HepG2 (cell line): ENCODE results near the gene USP19. TPM values are rescaled to one million over a fixed set of nuclear protein-coding genes. Genes with fewer than 3 reads are reported as not detected.
A peak's percentile ranks its signal among the peaks of the same experiment; 100 is the strongest.

Experiments used
- ADNP ChIP-seq: sonication (generic); formaldehyde crosslinking; IDR thresholded peaks from 2 replicates; pipeline ENCODE4 v1.4.0; 2020; ENCODE audit warnings: missing genetic modification reagents
- GLI4 ChIP-seq: sonication (generic); formaldehyde crosslinking; IDR thresholded peaks from 2 replicates; pipeline ENCODE4 v1.5.1; 2020; ENCODE audit warnings: missing genetic modification reagents, mild to moderate bottlenecking, moderate library complexity, borderline replicate concordance
- ISL2 ChIP-seq: sonication (generic); formaldehyde crosslinking; IDR thresholded peaks from 2 replicates; pipeline ENCODE4 v1.5.0; 2020; ENCODE audit warnings: missing genetic modification reagents
- JDP2 ChIP-seq: sonication (generic); formaldehyde crosslinking; IDR thresholded peaks from 2 replicates; pipeline ENCODE4 v1.8.1; 2022; ENCODE audit warnings: missing genetic modification reagents, borderline replicate concordance
- PAWR ChIP-seq: sonication (generic); formaldehyde crosslinking; IDR thresholded peaks from 2 replicates; pipeline ENCODE4 v1.4.0; 2020; ENCODE audit warnings: missing genetic modification reagents, mild to moderate bottlenecking, borderline replicate concordance
- SUZ12 ChIP-seq: fragments of 150-350 bp; IDR thresholded peaks from 2 replicates; pipeline ENCODE4 v1.6.1; 2014; ENCODE audit warnings: low read depth, low read length
- TEAD2 ChIP-seq: sonication (generic); formaldehyde crosslinking; IDR thresholded peaks from 2 replicates; pipeline ENCODE4 v1.9.0; 2021; ENCODE audit warnings: missing genetic modification reagents
- ZFX ChIP-seq: sonication (generic); formaldehyde crosslinking; IDR thresholded peaks from 2 replicates; pipeline ENCODE4 v1.4.0; 2020; ENCODE audit warnings: mild to moderate bottlenecking, low read depth, missing genetic modification reagents, moderate library complexity
- ZNF207 ChIP-seq: fragments of 450-650 bp; IDR thresholded peaks from 2 replicates; pipeline ENCODE4 v1.6.1; 2016; ENCODE audit warnings: antibody characterized with exemption, borderline replicate concordance
- ZNF235 ChIP-seq: sonication (generic); formaldehyde crosslinking; IDR thresholded peaks from 2 replicates; pipeline ENCODE4 v1.8.1; 2023; ENCODE audit warnings: mild to moderate bottlenecking, missing genetic modification reagents, borderline replicate concordance
- ZNF282 ChIP-seq: fragments of 450-650 bp; IDR thresholded peaks from 2 replicates; pipeline ENCODE4 v1.6.1; 2018; ENCODE audit not compliant: partially characterized antibody
- ZNF33A ChIP-seq: sonication (generic); formaldehyde crosslinking; IDR thresholded peaks from 2 replicates; pipeline ENCODE4 v1.5.1; 2020; ENCODE audit warnings: missing genetic modification reagents, mild to moderate bottlenecking, moderate library complexity, borderline replicate concordance
- ZNF382 ChIP-seq: sonication (generic); formaldehyde crosslinking; IDR thresholded peaks from 2 replicates; pipeline ENCODE4 v1.5.0; 2020; ENCODE audit warnings: missing genetic modification reagents, mild to moderate bottlenecking, borderline replicate concordance
- ZNF431 ChIP-seq: sonication (generic); formaldehyde crosslinking; IDR thresholded peaks from 2 replicates; pipeline ENCODE4 v1.9.0; 2022; ENCODE audit warnings: missing genetic modification reagents, low read depth, mild to moderate bottlenecking, borderline replicate concordance
- ZNF646 ChIP-seq: sonication (generic); formaldehyde crosslinking; IDR thresholded peaks from 2 replicates; pipeline ENCODE4 v1.9.0; 2021; ENCODE audit warnings: mild to moderate bottlenecking, missing genetic modification reagents
- ZNF678 ChIP-seq: sonication (generic); formaldehyde crosslinking; IDR thresholded peaks from 2 replicates; pipeline ENCODE4 v1.4.0; 2020; ENCODE audit warnings: mild to moderate bottlenecking, missing genetic modification reagents
- ZNF747 ChIP-seq: sonication (generic); formaldehyde crosslinking; IDR thresholded peaks from 2 replicates; pipeline ENCODE4 v1.8.1; 2023; ENCODE audit warnings: missing genetic modification reagents, mild to moderate bottlenecking, borderline replicate concordance
- ZNF891 ChIP-seq: sonication (generic); formaldehyde crosslinking; IDR thresholded peaks from 2 replicates; pipeline ENCODE4 v1.5.0; 2020; ENCODE audit warnings: mild to moderate bottlenecking, missing genetic modification reagents
- polyA plus RNA-seq, 8 experiments: library from polyadenylated mRNA; depleted of rRNA in 3 of 8; stranded (reverse) in 7 of 8; unstranded in 1 of 8; fragments of >200 nt; fragmentation: Illumina TruSeq in 4 of 8; extraction: Trizol in 4 of 8; gene quantifications; 2 replicates each; pipeline versions ENCODE4 v1.2.1 to v1.2.3, GENCODE V29; 2011 to 2016; ENCODE audit warnings: low read depth in 4 of 8, missing spikeins in 1 of 8, mixed read lengths in 1 of 8; ENCODE audit not compliant: insufficient read depth in 1 of 8
- total RNA-seq, 5 experiments: library from RNA; depleted of rRNA; stranded (reverse); fragments of >200 nt; fragmentation: Illumina TruSeq; extraction: Trizol; gene quantifications; 2 replicates each; pipeline ENCODE4 v1.2.3, GENCODE V29; 2016; ENCODE audit warnings: low read depth in 1 of 5
- TF ChIP-seq, protein P1 (sequence below): sonication (generic); formaldehyde crosslinking; IDR thresholded peaks from 2 replicates; pipeline ENCODE4 v1.4.0; 2020; ENCODE audit warnings: mild to moderate bottlenecking, missing genetic modification reagents
- TF ChIP-seq, protein P2 (sequence below): sonication (generic); formaldehyde crosslinking; IDR thresholded peaks from 2 replicates; pipeline ENCODE4 v1.8.0; 2022; ENCODE audit warnings: mild to moderate bottlenecking, missing genetic modification reagents

Gene USP19
- total and polyA plus RNA-seq, 2 of the 13 experiments (the other 11 are each of a cell fraction or from before 2014, with no cell fraction given): 28.3 to 31.7 TPM

DNA sequence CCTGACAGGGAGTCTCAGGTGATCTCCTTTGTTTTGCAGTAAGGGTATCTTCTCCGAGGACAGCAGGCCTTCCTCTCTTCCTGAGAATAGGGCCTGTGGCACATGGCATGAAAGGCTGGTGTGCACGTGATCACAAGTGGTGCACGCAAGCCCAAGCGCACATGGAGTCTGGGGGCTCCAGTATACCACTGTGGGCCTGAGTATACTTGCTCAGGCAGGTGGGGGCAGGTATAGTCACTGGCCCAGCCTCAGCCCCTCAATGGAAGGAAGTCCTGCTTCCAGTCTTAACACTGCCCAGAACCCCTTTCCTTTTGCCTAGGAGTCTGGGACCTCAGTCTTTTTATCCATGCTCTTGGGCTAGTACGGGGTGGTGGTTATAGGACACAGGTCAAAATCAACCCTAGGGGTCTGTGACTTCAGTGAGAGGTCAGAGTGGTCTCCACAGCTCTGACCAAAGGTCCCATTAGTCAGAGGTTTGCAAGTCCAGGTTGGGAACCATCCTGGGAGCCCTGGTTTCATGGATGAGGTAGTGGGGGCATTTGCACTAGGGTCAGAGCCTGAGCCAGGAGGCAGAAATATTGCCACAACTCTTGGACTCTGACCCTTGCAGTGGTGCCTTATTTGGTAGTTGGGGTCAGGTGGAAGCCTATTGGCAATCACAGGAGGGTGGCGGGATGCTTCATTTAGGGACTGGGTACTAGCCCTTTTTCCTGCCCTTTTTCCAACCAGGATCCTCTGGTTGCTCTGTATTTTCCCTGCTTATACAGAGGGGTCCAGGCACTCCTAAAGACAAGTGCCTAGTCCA lies 46.3 kb upstream of the USP19 start (continued):
- TF ChIP-seq ZNF646 (CRISPR knock-in tag) (no peak), ZNF431 (CRISPR knock-in tag) (no peak), ZNF207 (no peak), SUZ12 (no peak), ZNF282 (no peak), ZNF382 (CRISPR knock-in tag) (no peak), TEAD2 (CRISPR knock-in tag) (no peak), ZNF678 (no peak), ADNP (no peak), ZFX (CRISPR knock-in tag) (peak; percentile 54), JDP2 (CRISPR knock-in tag) (no peak), ZNF891 (no peak), GLI4 (no peak), ZNF747 (no peak), ZNF33A (no peak), ZNF235 (CRISPR knock-in tag) (no peak), ISL2 (CRISPR knock-in tag) (no peak), PAWR (CRISPR knock-in tag) (no peak)
- TF ChIP-seq, protein P1, sequence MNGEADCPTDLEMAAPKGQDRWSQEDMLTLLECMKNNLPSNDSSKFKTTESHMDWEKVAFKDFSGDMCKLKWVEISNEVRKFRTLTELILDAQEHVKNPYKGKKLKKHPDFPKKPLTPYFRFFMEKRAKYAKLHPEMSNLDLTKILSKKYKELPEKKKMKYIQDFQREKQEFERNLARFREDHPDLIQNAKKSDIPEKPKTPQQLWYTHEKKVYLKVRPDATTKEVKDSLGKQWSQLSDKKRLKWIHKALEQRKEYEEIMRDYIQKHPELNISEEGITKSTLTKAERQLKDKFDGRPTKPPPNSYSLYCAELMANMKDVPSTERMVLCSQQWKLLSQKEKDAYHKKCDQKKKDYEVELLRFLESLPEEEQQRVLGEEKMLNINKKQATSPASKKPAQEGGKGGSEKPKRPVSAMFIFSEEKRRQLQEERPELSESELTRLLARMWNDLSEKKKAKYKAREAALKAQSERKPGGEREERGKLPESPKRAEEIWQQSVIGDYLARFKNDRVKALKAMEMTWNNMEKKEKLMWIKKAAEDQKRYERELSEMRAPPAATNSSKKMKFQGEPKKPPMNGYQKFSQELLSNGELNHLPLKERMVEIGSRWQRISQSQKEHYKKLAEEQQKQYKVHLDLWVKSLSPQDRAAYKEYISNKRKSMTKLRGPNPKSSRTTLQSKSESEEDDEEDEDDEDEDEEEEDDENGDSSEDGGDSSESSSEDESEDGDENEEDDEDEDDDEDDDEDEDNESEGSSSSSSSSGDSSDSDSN: peak; percentile 17; the same call in 1 of the 2 replicates
- TF ChIP-seq, protein P2, sequence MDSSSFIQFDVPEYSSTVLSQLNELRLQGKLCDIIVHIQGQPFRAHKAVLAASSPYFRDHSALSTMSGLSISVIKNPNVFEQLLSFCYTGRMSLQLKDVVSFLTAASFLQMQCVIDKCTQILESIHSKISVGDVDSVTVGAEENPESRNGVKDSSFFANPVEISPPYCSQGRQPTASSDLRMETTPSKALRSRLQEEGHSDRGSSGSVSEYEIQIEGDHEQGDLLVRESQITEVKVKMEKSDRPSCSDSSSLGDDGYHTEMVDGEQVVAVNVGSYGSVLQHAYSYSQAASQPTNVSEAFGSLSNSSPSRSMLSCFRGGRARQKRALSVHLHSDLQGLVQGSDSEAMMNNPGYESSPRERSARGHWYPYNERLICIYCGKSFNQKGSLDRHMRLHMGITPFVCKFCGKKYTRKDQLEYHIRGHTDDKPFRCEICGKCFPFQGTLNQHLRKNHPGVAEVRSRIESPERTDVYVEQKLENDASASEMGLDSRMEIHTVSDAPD (CRISPR knock-in tag): peak; percentile 76
